ENCODE results near the gene RBM12.

The RBM12 gene

DNA sequence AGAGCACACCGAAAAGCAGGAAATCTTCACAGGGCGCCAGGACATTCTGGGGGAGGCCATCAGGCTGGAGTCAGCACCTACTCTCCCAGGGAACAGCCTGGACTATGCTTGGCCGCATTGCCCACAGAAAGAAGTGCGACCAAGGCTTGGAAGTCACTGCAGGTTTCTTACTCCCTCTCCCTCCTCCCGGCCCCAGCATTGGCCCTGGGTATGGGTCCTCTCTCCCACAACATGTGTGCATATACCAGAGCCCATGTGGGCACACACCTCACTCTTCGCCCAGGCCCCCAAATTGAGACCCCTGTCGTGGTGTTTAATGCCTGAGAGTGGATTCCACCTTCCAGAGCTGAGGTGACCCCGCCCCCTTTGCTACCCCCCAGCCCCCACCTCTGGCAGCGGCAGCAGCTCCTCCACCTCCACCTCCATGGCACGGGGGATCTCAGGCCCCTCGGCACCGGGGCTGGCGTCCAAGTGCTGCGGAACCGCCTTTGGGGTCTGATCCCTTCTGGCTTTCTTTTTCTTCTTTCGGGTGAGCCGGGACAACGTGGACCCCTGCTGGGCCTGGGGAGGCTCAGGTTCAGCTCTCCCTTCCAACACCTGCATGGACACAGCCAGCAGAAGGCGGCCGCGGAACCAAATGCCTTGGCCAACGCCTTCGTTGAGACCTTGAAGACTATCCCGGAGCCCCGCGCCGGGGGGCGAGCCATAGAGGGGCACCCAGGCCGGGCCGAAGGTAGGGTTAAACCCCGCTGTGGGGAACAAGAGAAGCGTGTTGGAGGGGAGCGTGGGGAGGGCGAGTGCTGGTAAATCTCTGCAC is 64.3 kb downstream of the RBM12 start:
- no peak for DNase-seq (ENCODE audit: low read depth)
- no peak overlapping the region for H3K4me3 ChIP-seq (ENCODE audit: low read depth, low read length)

DNA sequence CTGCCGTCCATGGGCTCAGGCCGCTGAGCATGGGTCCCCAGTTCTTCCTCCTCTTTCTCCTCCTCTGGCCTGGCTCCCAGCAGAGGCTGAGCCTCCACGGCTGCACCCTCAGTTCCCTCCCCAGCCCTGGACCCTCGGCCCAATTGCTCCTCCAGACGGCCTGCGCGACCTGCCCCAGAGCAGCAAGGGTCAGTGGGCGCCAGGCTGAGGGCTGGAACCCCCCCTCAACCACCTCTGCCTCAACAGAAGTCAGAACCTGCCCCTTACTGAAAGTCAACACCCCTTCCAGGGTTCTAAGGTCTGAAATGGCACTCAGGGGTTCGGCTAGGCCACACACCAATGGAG is 65.0 kb downstream of the RBM12 start:
- no peak overlapping the region for H3K4me3 ChIP-seq (ENCODE audit: low read depth, low read length)
- no peak for DNase-seq (ENCODE audit: low read depth)
- TF ChIP-seq MYC (IDR thresholded peaks at IDR 0.05; ENCODE audit: low read depth, low read length) (no peak), MAX (IDR thresholded peaks at IDR 0.05; ENCODE audit: low read depth, low read length) (no peak), CTCF (IDR thresholded peaks at IDR 0.05; ENCODE audit: low read depth, low read length) (no peak), POLR2A (IDR thresholded peaks at IDR 0.05; ENCODE audit: extremely low read depth, insufficient read length) (no peak)

More for the DNA sequence above, 64.3 kb downstream of the RBM12 start:
- TF ChIP-seq POLR2A (IDR thresholded peaks at IDR 0.05; ENCODE audit: extremely low read depth, insufficient read length) (no peak), CTCF (IDR thresholded peaks at IDR 0.05; ENCODE audit: low read depth, low read length) (no peak), MYC (IDR thresholded peaks at IDR 0.05; ENCODE audit: low read depth, low read length) (no peak), MAX (IDR thresholded peaks at IDR 0.05; ENCODE audit: low read depth, low read length) (no peak)
